Stomach (tissue), 4 donors: ENCODE results near the gene AKR1C1.
"Not testable (repeated sequence)": the region's sequence is repeated elsewhere in the genome, so short reads cannot be mapped to it uniquely, and the experiment has no call there.

Source experiments
- EP300 ChIP-seq: sonication (generic); formaldehyde crosslinking; IDR thresholded peaks from one replicate; pipeline ENCODE4 v1.6.1; 2017; ENCODE audit warnings: antibody characterized with exemption
- POLR2A ChIP-seq, 4 donors: fragments of 450-650 bp; IDR thresholded peaks; one replicate each; pipeline ENCODE4 v1.6.1; 2016; ENCODE audit warnings: antibody characterized with exemption in 4 of 4, control low read depth in 2 of 4, mild to moderate bottlenecking in 1 of 4, moderate library complexity in 1 of 4
- POLR2AphosphoS5 ChIP-seq, 3 donors: sonication (generic); formaldehyde crosslinking; IDR thresholded peaks; one replicate each; pipeline ENCODE4 v1.6.1; 2016; ENCODE audit warnings: antibody characterized with exemption in 3 of 3
- TF ChIP-seq, protein P1 (sequence below), 7 experiments: fragments of 450-650 bp in 4 of 7; fragments of 200-600 bp in 3 of 7; sonication (generic) in 3 of 7; IDR thresholded peaks; one replicate each; pipeline ENCODE4 v1.5.1; 2016 to 2019; ENCODE audit warnings: antibody characterized with exemption in 7 of 7, control low read depth in 2 of 7, mild to moderate bottlenecking in 1 of 7

DNA sequence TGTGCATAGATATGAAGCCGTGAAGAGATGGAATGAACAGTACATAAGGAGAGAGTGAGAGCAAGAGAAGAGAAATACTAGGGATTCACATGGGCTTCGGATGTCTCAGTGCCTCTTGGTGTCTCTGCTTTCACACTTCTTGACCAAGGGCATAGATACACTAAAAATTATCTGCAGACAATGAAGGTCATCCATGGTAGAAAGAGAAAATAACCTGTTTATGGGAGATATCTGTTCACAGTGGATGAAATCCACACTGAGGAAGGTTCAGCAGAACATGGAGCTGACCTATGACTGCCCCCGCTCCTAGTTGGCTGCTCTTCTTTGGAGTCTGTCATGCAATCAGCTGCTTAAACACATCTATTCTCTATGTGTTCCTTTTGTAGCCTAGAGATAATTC lies 6.1 kb downstream of the AKR1C1 start:
- TF ChIP-seq, protein P1, sequence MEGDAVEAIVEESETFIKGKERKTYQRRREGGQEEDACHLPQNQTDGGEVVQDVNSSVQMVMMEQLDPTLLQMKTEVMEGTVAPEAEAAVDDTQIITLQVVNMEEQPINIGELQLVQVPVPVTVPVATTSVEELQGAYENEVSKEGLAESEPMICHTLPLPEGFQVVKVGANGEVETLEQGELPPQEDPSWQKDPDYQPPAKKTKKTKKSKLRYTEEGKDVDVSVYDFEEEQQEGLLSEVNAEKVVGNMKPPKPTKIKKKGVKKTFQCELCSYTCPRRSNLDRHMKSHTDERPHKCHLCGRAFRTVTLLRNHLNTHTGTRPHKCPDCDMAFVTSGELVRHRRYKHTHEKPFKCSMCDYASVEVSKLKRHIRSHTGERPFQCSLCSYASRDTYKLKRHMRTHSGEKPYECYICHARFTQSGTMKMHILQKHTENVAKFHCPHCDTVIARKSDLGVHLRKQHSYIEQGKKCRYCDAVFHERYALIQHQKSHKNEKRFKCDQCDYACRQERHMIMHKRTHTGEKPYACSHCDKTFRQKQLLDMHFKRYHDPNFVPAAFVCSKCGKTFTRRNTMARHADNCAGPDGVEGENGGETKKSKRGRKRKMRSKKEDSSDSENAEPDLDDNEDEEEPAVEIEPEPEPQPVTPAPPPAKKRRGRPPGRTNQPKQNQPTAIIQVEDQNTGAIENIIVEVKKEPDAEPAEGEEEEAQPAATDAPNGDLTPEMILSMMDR (IDR thresholded peaks at IDR 0.05) = not testable (repeated sequence)
- TF ChIP-seq POLR2A (IDR thresholded peaks at IDR 0.05); EP300; POLR2AphosphoS5 (IDR thresholded peaks at IDR 0.05): not testable (repeated sequence)
